Heart right ventricle (tissue), 16 donors: Measurements from ENCODE around the gene KDM8. TPM values are rescaled to one million over a fixed set of nuclear protein-coding genes. Genes with fewer than 3 reads are reported as not detected.

Experiments
- ATAC-seq, 8 donors: fragments of 200-7000 bp; cut with Tn5 transposase; one replicate each; pipeline ENCODE4 v1.9.1; 2020; ENCODE audit warnings: mild to moderate bottlenecking in 8 of 8, moderate library complexity in 8 of 8, moderate number of reproducible peaks in 1 of 8
- DNase-seq, 2 donors: peaks; one replicate each; pipeline ENCODE4 v3.0.0-alpha.2; 2020
- H3K27ac ChIP-seq, 10 donors: fragments of 200-600 bp; sonication (generic) in 2 of 10; one replicate each; pipeline versions ENCODE4 v1.5.0 to v1.8.0; 2020 to 2022; ENCODE audit warnings: mild to moderate bottlenecking in 3 of 10
- H3K27me3 ChIP-seq, 7 donors: fragments of 200-600 bp; one replicate each; pipeline ENCODE4 v1.8.0; 2021 to 2022; ENCODE audit warnings: mild to moderate bottlenecking in 2 of 7
- H3K36me3 ChIP-seq, 9 donors: fragments of 200-600 bp; sonication (generic) in 1 of 9; one replicate each; pipeline versions ENCODE4 v1.5.0 to v1.8.0; 2020 to 2022; ENCODE audit warnings: mild to moderate bottlenecking in 2 of 9
- H3K4me1 ChIP-seq, 9 donors: fragments of 200-600 bp; sonication (generic) in 1 of 9; one replicate each; pipeline versions ENCODE4 v1.5.0 to v1.8.0; 2020 to 2022; ENCODE audit warnings: mild to moderate bottlenecking in 4 of 9
- H3K4me3 ChIP-seq, 10 donors: fragments of 200-600 bp; sonication (generic) in 2 of 10; one replicate each; pipeline versions ENCODE4 v1.5.0 to v1.8.0; 2020 to 2022; ENCODE audit warnings: mild to moderate bottlenecking in 7 of 10, moderate library complexity in 2 of 10
- H3K9me3 ChIP-seq, 11 donors: fragments of 200-600 bp in 10 of 11; sonication (generic) in 2 of 11; one replicate each; pipeline versions ENCODE4 v1.5.0 to v1.8.0; 2013 to 2022; ENCODE audit warnings: mild to moderate bottlenecking in 2 of 11, control low read depth in 1 of 11, moderate library complexity in 1 of 11
- CTCF ChIP-seq, 9 donors: fragments of 200-600 bp; sonication (generic) in 2 of 9; IDR thresholded peaks; one replicate each; pipeline versions ENCODE4 v1.5.0 to v1.8.0; 2021 to 2022; ENCODE audit warnings: antibody characterized with exemption in 9 of 9, mild to moderate bottlenecking in 5 of 9, moderate library complexity in 1 of 9
- WGBS, 2 donors: extraction: QIAGEN DNeasy Blood & Tissue Kit; methylation state at CpG; one replicate each; pipeline ENCODE4 v1.1.7; 2013; ENCODE audit warnings: inconsistent platforms in 1 of 2; 5-methylcytosine and 5-hydroxymethylcytosine counted together
- intact Hi-C, 10 donors: fragments of 100-400 bp; cut with DNase I; formaldehyde crosslinking; loops; one replicate each; pipeline versions ENCODE4 v1.11.1 to v1.14.2; 2022
- polyA plus RNA-seq, 2 donors: library from polyadenylated mRNA; stranded (reverse); fragments of 200-250 nt; gene quantifications; one replicate each; pipeline ENCODE4 v1.2.3, GENCODE V29; 2013
- total RNA-seq, 10 donors: library from RNA; stranded (reverse); fragmentation: NEBNext Ultra II Directional in 3 of 10; extraction: Animal tissue kit (Norgen Biotek cat#: 25700) in 3 of 10; gene quantifications; one replicate each; pipeline versions ENCODE4 v1.2.1 to v1.2.4, GENCODE V29; 2021 to 2023
- donor health status: Arrhythmogenic right ventricular cardiomyopathy.
- donor health status: ischemic (EF 13 %, LVEDD 7.1; RV severe dilation, severe dysfunction).
- donor health status: healthy with polysubstance abuse.
- donor health status: DM: no; HTN: yes; CAD: no.
- donor health status: DM: no; HTN: no; CAD: no.
- donor health status: ischemic (EF 25% LVEDD 6.9; RV normal size, moderate dysfunction).
- donor health status: ischemic (EF 25% LVEDD 5.7; RV mildly dilated, moderate dysfunction).
- donor health status: healthy.
- donor health status: DM: yes; HTN: yes; CAD: no.
- donor health status: Ischemic cardiomyopathy.
- donor health status: ischemic (EF 35%, LVEDD 5.7; RV mildly dilated, moderate dysfunction).
- donor health status: nonischemic (EF 11% LVEDD 7.7; RV severe dilation, severe dysfunction).
- donor health status: DM: yes; HTN: yes; CAD: no.
- donor health status: PGD.
- donor health status: ischemic (EF 29% LVEDD 5.4; RV normal size, mild dysfunction).
- donor health status: nonischemic (EF 23%, LVEDD 6.1; RV moderate dilation, normal function).

KDM8 gene
- total and polyA plus RNA-seq, 12 donors, result 1.5 to 5.8 (median 3.3) TPM

GRCh38 chr16:27268376-27269299, 65.3 kb downstream of the KDM8 start, which contains the start of gene NSMCE1:
Gene NSMCE1 (minus strand): TSS chr16:27268772. CDS start chr16:27257570, 11,202 bp downstream.
- intact Hi-C loops, result no loop called here
- H3K27me3 ChIP-seq, result no peaks in the 10 kb centered on the region
- peaks cover 0 to 24% (median 9%) of the 10 kb centered on the region in 9 donors for H3K4me1 ChIP-seq
- peak in 8 of 9 donors; percentile 8 to 43 (median 32) for TF ChIP-seq CTCF (IDR thresholded peaks at IDR 0.05)
- WGBS, 2 donors, result 7 to 9% methylated on average over 58 of the region's 58 CpGs
- H3K36me3 ChIP-seq, result peaks cover 0 to 3% (median 0%) of the 10 kb centered on the region in 9 donors
- ATAC-seq (peak; percentile 100), DNase-seq (peak; percentile 99)
- peak within 1 kb of the TSS; percentile 50 to 95 (median 75) for H3K4me3 ChIP-seq
- no peaks in the 10 kb centered on the region for H3K9me3 ChIP-seq
- peak within 1 kb of the TSS in 9 of 10 donors; percentile 62 to 95 (median 86) for H3K27ac ChIP-seq

- intact Hi-C loops, result no loop called here
- 84 to 86% methylated on average over 9 of the region's 9 CpGs for WGBS, 2 donors
- H3K9me3 ChIP-seq, result no peaks in the 10 kb centered on the region
- DNase-seq (no peak), ATAC-seq (peak in 1 of 8 donors; percentile 3)
- no peak for TF ChIP-seq CTCF (IDR thresholded peaks at IDR 0.05)
- peaks cover 0 to 26% (median 9%) of the 10 kb centered on the region in 9 donors for H3K4me1 ChIP-seq
- peak overlapping the region in 6 of 10 donors; percentile 68 to 95 (median 86) for H3K27ac ChIP-seq
- H3K36me3 ChIP-seq, result peaks cover 0 to 3% (median 0%) of the 10 kb centered on the region in 9 donors
- H3K4me3 ChIP-seq, result peak overlapping the region in 9 of 10 donors; percentile 69 to 95 (median 75)
- no peaks in the 10 kb centered on the region for H3K27me3 ChIP-seq
Observed at GRCh38 chr16:27269300-27270150, 66.2 kb downstream of the KDM8 start.

GRCh38 chr16:27270349-27270748, 67.0 kb downstream of the KDM8 start:
- DNase-seq (no peak), ATAC-seq (no peak)
- H3K36me3 ChIP-seq, result peaks cover 0 to 3% (median 0%) of the 10 kb centered on the region in 9 donors
- no peak overlapping the region for H3K4me3 ChIP-seq
- 90 to 91% methylated on average over 4 of the region's 4 CpGs for WGBS, 2 donors
- H3K4me1 ChIP-seq, result peaks cover 0 to 30% (median 9%) of the 10 kb centered on the region in 9 donors
- intact Hi-C loops, result no loop called here
- no peak overlapping the region for H3K27ac ChIP-seq
- no peaks in the 10 kb centered on the region for H3K27me3 ChIP-seq
- no peak for TF ChIP-seq CTCF (IDR thresholded peaks at IDR 0.05)
- H3K9me3 ChIP-seq, result no peaks in the 10 kb centered on the region

Other genes with a start within 250 kb of the KDM8 start
- gene C16orf82, start 136.6 kb upstream of the KDM8 start, total RNA-seq, result not detected
- gene C16orf82, start 136.6 kb upstream of the KDM8 start, polyA plus RNA-seq, result not detected
- gene NSMCE1, start 65.2 kb downstream of the KDM8 start, total RNA-seq, result 10 to 100 TPM; 33.5 to 46.3 (median 38.1) TPM
- 10 to 100 TPM; 36.1 to 57.1 TPM for gene NSMCE1, start 65.2 kb downstream of the KDM8 start, polyA plus RNA-seq
- gene IL4R, start 110.4 kb downstream of the KDM8 start, total RNA-seq, result 10 to 100 TPM in 4 of 10 donors, 1 to 10 TPM in 6; 5.0 to 28.9 (median 9.7) TPM
- 10 to 100 TPM; 10.0 to 10.2 TPM for gene IL4R, start 110.4 kb downstream of the KDM8 start, polyA plus RNA-seq
- gene IL21R, start 198.6 kb downstream of the KDM8 start, total RNA-seq, result 1 to 10 TPM in 1 of 10 donors, under 1 TPM in 8, not detected in 1; 0.06 to 3.6 (median 0.15) TPM
- under 1 TPM in 1 of 2 donors, not detected in 1; 0.07 TPM for gene IL21R, start 198.6 kb downstream of the KDM8 start, polyA plus RNA-seq